Peyer's patch (tissue), 4 donors: ENCODE results near the gene DHRS1. TPM values are rescaled to one million over a fixed set of nuclear protein-coding genes. Genes with fewer than 3 reads are reported as not detected.
A peak's percentile ranks its signal among the peaks of the same experiment; 100 is the strongest.

Experiments used
- DNase-seq, 3 donors: peaks; one replicate each; pipeline ENCODE4 v3.0.0-alpha.2; 2017 to 2019
- H3K27ac ChIP-seq, 4 donors: fragments of 200-600 bp; sonication (generic); one replicate each; pipeline ENCODE4 v1.5.1; 2016 to 2019
- H3K27me3 ChIP-seq, 2 donors: fragments of 200-600 bp; sonication (generic); one replicate each; pipeline ENCODE4 v1.5.1; 2019
- H3K36me3 ChIP-seq, 3 donors: fragments of 200-600 bp; sonication (generic); one replicate each; pipeline ENCODE4 v1.5.1; 2016 to 2019
- H3K4me1 ChIP-seq, 4 donors: fragments of 200-600 bp; sonication (generic); one replicate each; pipeline ENCODE4 v1.5.1; 2016 to 2019
- H3K4me3 ChIP-seq, 4 donors: fragments of 200-600 bp; sonication (generic); 1 replicate in 3 of 4; 2 replicates in 1 of 4; pipeline ENCODE4 v1.5.1; 2016 to 2019; ENCODE audit warnings: mild to moderate bottlenecking in 1 of 4
- H3K9me3 ChIP-seq, 4 donors: fragments of 200-600 bp; sonication (generic); one replicate each; pipeline ENCODE4 v1.5.1; 2016 to 2019; ENCODE audit warnings: mild to moderate bottlenecking in 1 of 4
- POLR2A ChIP-seq, 2 donors: fragments of 450-650 bp; IDR thresholded peaks; one replicate each; pipeline ENCODE4 v1.5.1; 2017; ENCODE audit warnings: antibody characterized with exemption in 2 of 2, mild to moderate bottlenecking in 2 of 2, moderate library complexity in 2 of 2
- total RNA-seq, 4 donors: library from RNA; depleted of rRNA; stranded (reverse); fragments of >200 nt; gene quantifications; one replicate each; pipeline ENCODE4 v1.1.0, GENCODE V29; 2016
- TF ChIP-seq, protein P1 (sequence below), 6 experiments: fragments of 450-650 bp in 4 of 6; fragments of 200-600 bp in 2 of 6; sonication (generic) in 1 of 6; IDR thresholded peaks; one replicate each; pipeline ENCODE4 v1.5.1; 2017 to 2019; ENCODE audit warnings: antibody characterized with exemption in 6 of 6, mild to moderate bottlenecking in 3 of 6, moderate library complexity in 1 of 6

Gene DHRS1
- total RNA-seq, 4 donors from 2014 or later: 51.2 to 130 (median 67.1) TPM

DNA sequence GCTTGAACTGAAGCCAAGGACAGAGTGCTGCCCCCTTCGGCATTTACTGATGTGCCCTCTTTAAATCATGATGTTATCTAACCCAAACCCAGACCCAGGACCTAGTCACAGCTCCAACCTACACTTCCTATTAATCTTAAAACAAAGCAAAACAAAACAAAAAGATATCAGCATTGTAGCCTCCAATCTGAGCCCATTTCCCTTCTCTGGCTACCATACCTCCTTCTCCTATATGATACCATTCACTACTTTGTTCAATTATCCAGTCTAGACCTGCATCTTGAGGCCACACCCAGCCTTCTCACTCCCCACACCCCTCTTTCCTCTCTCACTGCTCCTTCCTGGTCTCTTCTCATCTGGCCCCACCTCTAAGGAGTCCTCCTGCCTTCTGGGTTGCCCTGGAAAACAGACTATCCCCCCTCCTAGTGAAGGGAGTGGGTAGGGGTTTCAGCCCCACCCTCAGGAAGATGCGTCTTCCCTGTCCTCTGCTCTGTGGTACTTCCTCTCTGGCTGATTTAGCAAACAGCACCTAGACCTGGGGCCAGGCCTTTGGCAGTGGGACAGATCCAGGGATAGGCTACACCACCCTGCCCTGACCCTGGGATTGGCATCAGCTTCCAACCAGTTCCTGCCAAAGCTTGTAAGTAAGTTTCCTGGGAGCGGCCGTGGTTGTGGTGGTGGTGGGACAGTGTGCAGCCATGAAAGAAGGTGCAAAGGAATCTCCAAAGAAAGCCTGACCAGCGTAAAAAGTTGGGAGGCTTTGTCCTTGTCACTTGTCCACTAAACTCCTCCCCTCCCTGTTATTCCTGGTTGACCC lies 15.0 kb upstream of the DHRS1 start:
- Histone ChIP-seq H3K4me1 (peaks cover 4 to 59% (median 26%) of the 10 kb centered on the region in 4 donors), H3K27me3 (no peaks in the 10 kb centered on the region), H3K9me3 (no peaks in the 10 kb centered on the region), H3K36me3 (no peaks in the 10 kb centered on the region), H3K27ac (peak overlapping the region; percentile 7 to 72 (median 34)), H3K4me3 (no peak overlapping the region)
- TF ChIP-seq, protein P1, sequence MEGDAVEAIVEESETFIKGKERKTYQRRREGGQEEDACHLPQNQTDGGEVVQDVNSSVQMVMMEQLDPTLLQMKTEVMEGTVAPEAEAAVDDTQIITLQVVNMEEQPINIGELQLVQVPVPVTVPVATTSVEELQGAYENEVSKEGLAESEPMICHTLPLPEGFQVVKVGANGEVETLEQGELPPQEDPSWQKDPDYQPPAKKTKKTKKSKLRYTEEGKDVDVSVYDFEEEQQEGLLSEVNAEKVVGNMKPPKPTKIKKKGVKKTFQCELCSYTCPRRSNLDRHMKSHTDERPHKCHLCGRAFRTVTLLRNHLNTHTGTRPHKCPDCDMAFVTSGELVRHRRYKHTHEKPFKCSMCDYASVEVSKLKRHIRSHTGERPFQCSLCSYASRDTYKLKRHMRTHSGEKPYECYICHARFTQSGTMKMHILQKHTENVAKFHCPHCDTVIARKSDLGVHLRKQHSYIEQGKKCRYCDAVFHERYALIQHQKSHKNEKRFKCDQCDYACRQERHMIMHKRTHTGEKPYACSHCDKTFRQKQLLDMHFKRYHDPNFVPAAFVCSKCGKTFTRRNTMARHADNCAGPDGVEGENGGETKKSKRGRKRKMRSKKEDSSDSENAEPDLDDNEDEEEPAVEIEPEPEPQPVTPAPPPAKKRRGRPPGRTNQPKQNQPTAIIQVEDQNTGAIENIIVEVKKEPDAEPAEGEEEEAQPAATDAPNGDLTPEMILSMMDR (IDR thresholded peaks at IDR 0.05): no peak
- TF ChIP-seq POLR2A (IDR thresholded peaks at IDR 0.05): no peak
- no peak for DNase-seq

DNA sequence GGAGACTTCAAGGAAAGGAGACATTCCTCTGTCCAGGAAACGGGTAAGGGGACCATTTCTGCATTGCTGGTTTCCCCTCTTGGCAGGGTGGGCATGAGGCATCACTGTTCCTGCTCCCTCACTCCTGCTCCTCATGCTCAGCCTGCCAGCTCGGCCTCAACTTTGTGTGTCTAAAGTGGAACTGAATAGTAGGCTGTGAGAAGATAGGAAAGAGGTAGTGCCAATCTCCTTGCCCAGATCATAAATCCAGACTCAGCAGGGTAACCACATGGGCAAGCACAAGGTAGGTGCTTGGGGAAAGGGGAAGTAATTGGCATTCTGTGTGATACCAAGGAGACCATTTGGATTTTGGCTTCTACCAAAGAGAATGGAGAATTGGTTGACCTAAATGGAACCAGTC lies 14.3 kb upstream of the DHRS1 start:
- TF ChIP-seq POLR2A (IDR thresholded peaks at IDR 0.05): no peak
- TF ChIP-seq, protein P1 (IDR thresholded peaks at IDR 0.05): no peak
- no peaks in the 10 kb centered on the region for H3K36me3 ChIP-seq

DNA sequence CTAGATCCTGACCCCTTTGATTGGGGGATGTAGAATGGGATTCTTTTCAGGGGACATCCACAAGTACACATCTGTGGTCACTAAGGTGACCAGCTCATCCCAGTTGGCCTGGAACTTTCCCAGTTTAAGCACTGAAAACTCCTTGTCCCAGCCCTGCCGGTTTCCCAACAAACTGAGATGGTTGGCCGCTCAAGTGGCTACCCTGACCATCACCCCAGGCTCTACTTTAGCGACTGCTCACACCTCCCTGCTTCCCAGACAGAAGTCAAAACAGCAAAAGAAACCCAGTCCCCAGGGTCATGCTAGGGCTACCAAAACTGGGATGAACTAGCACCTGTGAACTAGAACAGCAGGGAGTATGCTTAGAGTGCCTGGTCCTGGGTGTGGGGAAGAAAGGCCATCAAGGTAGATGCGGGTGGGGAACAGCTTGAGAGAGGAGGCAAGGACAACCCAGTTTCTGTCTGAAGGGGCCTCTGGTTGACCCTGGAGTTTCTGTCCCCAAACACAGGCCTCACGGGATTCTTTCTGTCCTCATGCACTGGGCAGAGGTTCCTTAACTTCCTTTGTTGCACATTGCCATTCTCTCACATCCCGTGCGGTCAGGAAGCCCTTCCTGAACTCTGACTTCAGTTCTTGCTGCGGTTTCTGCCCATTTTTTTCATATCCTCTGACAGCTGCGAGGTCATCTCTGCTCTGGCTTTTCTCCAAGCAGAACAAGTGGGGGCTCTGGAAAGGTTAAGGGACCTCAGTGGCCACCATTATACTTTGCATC lies 13.3 kb upstream of the DHRS1 start:
- H3K9me3 ChIP-seq: no peaks in the 10 kb centered on the region
- no peak for TF ChIP-seq POLR2A (IDR thresholded peaks at IDR 0.05)
- TF ChIP-seq, protein P1 (IDR thresholded peaks at IDR 0.05): no peak
- peak in 2 of 3 donors; percentile 76 to 89 for DNase-seq
- H3K36me3 ChIP-seq: no peaks in the 10 kb centered on the region
- peak overlapping the region; percentile 49 to 96 (median 85) for H3K27ac ChIP-seq
- H3K27me3 ChIP-seq: no peaks in the 10 kb centered on the region
- H3K4me1 ChIP-seq: peaks cover 8 to 75% (median 27%) of the 10 kb centered on the region in 4 donors
- H3K4me3 ChIP-seq: no peak overlapping the region

More for the DNA sequence above, 14.3 kb upstream of the DHRS1 start:
- H3K9me3 ChIP-seq: no peaks in the 10 kb centered on the region
- DNase-seq: no peak
- no peak overlapping the region for H3K4me3 ChIP-seq
- peak overlapping the region in 3 of 4 donors; percentile 40 to 96 (median 72) for H3K27ac ChIP-seq
- H3K27me3 ChIP-seq: no peaks in the 10 kb centered on the region
- H3K4me1 ChIP-seq: peaks cover 8 to 65% (median 27%) of the 10 kb centered on the region in 4 donors

DNA sequence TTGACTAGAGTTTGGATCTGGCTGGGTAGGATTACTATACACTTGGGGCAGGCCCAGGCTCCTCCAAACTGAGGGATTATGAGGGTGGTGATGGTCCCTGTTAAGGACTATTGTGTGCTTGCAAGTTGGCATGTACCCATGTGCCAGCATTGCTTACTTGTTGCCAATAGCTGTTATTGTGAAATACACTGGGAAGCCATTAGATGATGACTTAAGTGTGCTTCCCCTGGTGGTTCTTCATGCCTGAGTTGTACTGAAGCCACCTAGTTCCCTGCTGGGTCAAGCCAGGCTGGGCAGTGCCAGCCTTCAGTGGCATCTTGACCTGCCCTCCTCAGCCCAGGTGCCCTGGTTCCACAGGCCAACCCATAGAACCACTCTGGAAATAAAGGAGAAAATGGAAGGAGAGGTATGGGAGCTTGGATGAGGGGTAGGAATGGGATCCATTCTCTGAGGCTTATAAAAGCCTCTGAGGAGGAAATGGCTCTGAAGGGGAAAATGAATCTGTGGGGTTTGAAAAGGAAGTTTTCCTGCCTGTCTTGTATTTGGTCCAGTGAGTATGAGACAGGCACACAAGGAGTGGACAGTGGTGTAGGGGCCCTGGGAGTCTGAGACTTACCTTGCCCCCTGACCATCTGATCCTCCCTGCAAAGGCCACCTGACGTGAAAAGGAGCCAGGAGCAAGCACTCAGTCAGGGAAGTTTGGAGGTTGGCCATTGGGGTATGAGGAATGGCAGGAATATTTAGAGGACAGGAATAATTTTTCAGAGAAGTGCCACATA lies 12.4 kb upstream of the DHRS1 start:
- Histone ChIP-seq H3K27me3 (no peaks in the 10 kb centered on the region), H3K9me3 (no peaks in the 10 kb centered on the region), H3K4me3 (peak overlapping the region; percentile 44 to 64 (median 58)), H3K36me3 (peaks cover 0 to 4% (median 0%) of the 10 kb centered on the region in 3 donors), H3K27ac (peak overlapping the region; percentile 62 to 96 (median 85)), H3K4me1 (peaks cover 8 to 79% (median 27%) of the 10 kb centered on the region in 4 donors)
- no peak for DNase-seq
- TF ChIP-seq POLR2A (IDR thresholded peaks at IDR 0.05): no peak
- TF ChIP-seq, protein P1 (IDR thresholded peaks at IDR 0.05): no peak
